ENCODE measurements around the gene ALG1. TPM values are rescaled to one million over a fixed set of nuclear protein-coding genes. Genes with fewer than 3 reads are reported as not detected.

The ALG1 gene
- total and polyA plus RNA-seq, 2 donors from 2014 or later, result 23.4 to 26.4 TPM

DNA sequence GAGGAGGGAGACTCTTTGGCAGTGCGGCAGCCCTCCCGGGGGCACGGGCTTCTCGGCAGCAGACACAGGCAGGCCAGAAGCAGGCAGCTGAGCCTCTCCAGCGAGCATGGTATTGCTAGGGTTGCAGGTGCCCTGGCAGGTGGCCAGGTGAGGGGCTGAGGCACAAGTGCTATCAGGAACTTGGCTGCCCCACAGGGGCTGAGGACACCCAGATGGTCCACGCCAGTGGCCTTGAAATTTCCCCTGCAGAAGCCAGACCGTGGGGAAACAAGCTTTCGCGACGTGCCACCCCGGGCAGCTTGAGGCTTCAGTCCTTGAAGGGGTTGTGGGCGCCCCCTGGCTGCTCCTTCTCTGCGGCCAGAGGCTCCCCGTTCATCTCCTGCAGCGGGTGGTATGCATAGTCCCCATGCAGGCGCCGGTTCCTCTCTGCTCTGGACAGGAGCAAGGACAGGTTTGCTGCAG lies 46.4 kb upstream of the ALG1 start:
- FAIRE-seq (no peak), DNase-seq (peak in 3 of 5 donors; percentile 24 to 37 (median 31))
- no peaks in the 10 kb centered on the region for H3K9me3 ChIP-seq (ENCODE audit: control insufficient read depth in 2 of 3, insufficient read depth in 1 of 3, low read length in 3 of 3)
- TF ChIP-seq, protein P1, sequence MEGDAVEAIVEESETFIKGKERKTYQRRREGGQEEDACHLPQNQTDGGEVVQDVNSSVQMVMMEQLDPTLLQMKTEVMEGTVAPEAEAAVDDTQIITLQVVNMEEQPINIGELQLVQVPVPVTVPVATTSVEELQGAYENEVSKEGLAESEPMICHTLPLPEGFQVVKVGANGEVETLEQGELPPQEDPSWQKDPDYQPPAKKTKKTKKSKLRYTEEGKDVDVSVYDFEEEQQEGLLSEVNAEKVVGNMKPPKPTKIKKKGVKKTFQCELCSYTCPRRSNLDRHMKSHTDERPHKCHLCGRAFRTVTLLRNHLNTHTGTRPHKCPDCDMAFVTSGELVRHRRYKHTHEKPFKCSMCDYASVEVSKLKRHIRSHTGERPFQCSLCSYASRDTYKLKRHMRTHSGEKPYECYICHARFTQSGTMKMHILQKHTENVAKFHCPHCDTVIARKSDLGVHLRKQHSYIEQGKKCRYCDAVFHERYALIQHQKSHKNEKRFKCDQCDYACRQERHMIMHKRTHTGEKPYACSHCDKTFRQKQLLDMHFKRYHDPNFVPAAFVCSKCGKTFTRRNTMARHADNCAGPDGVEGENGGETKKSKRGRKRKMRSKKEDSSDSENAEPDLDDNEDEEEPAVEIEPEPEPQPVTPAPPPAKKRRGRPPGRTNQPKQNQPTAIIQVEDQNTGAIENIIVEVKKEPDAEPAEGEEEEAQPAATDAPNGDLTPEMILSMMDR (IDR thresholded peaks at IDR 0.05; ENCODE audit: borderline replicate concordance, extremely low read depth, insufficient read depth), result no peak
- no peak overlapping the region for H3K27ac ChIP-seq (ENCODE audit: low read depth in 2 of 2, low read length in 2 of 2)
- intact Hi-C loops (cut with DNase I), result no loop called here
- no peaks in the 10 kb centered on the region for H3K27me3 ChIP-seq (ENCODE audit: control insufficient read depth, insufficient read depth, low read length)
- H3K4me3 ChIP-seq (ENCODE audit: low read length in 3 of 3), result no peak overlapping the region
- H3K4me1 ChIP-seq (ENCODE audit: control insufficient read depth in 2 of 3, insufficient read depth in 2 of 3, low read depth in 1 of 3, low read length in 3 of 3), result no peaks in the 10 kb centered on the region
- no peaks in the 10 kb centered on the region for H3K36me3 ChIP-seq (ENCODE audit: control insufficient read depth in 2 of 3, insufficient read depth in 3 of 3, low read length in 3 of 3)
- H3K9ac ChIP-seq (ENCODE audit: low read length in 3 of 3), result no peak overlapping the region

DNA sequence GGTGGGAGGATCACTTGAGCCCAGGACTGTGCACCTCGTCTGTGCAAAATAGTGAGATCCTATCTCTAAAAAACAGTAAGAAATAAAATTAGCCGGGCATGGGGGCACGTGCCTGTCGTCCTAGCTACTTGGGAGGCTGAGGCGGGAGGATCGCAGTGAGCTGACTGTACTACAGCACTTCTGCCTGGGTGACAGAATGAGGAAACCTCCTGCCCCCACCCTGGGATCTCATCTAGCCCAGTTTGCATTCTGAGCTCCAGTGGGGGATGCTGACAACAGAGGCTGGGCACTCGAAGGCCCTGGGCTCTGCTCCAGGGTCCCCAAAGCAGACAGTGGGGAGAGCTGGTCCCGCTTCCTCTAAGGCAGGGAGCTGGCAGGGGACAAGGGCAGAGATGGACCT lies 45.0 kb upstream of the ALG1 start:
- Histone ChIP-seq H3K4me3 (ENCODE audit: low read length in 3 of 3) (no peak overlapping the region), H3K4me1 (ENCODE audit: control insufficient read depth in 2 of 3, insufficient read depth in 2 of 3, low read depth in 1 of 3, low read length in 3 of 3) (no peaks in the 10 kb centered on the region), H3K36me3 (ENCODE audit: control insufficient read depth in 2 of 3, insufficient read depth in 3 of 3, low read length in 3 of 3) (no peaks in the 10 kb centered on the region), H3K27me3 (ENCODE audit: control insufficient read depth, insufficient read depth, low read length) (no peaks in the 10 kb centered on the region), H3K9me3 (ENCODE audit: control insufficient read depth in 2 of 3, insufficient read depth in 1 of 3, low read length in 3 of 3) (no peaks in the 10 kb centered on the region), H3K9ac (ENCODE audit: low read length in 3 of 3) (no peak overlapping the region), H3K27ac (ENCODE audit: low read depth in 2 of 2, low read length in 2 of 2) (no peak overlapping the region)
- FAIRE-seq (no peak), DNase-seq (peak in 1 of 5 donors; percentile 44)
- intact Hi-C loops (cut with DNase I), result no loop called here
- TF ChIP-seq, protein P1 (IDR thresholded peaks at IDR 0.05; ENCODE audit: borderline replicate concordance, extremely low read depth, insufficient read depth), result no peak

DNA sequence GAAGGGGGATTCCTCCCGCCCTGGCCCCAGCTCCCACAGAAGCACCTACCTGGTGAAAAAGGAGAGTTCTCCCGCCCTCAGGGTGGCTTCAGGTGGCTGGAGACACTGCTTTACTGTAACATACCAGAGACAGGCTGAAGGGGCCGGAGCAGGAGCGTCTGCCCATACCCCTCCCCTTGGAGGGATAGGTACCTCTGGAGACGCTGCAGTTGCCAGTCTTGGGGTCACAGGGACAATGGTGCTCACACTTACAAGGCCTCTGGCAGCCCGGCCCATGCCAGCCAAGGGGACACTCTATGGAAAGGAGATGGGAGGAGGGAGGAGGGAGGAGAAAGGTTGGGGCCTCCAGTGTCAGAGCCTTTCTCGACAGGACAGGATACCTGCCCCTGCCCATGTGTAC lies 44.6 kb upstream of the ALG1 start:
- intact Hi-C loops (cut with DNase I), result no loop called here
- Histone ChIP-seq H3K27ac (ENCODE audit: low read depth in 2 of 2, low read length in 2 of 2) (no peak overlapping the region), H3K27me3 (ENCODE audit: control insufficient read depth, insufficient read depth, low read length) (no peaks in the 10 kb centered on the region), H3K36me3 (ENCODE audit: control insufficient read depth in 2 of 3, insufficient read depth in 3 of 3, low read length in 3 of 3) (no peaks in the 10 kb centered on the region), H3K9me3 (ENCODE audit: control insufficient read depth in 2 of 3, insufficient read depth in 1 of 3, low read length in 3 of 3) (no peaks in the 10 kb centered on the region), H3K9ac (ENCODE audit: low read length in 3 of 3) (no peak overlapping the region), H3K4me1 (ENCODE audit: control insufficient read depth in 2 of 3, insufficient read depth in 2 of 3, low read depth in 1 of 3, low read length in 3 of 3) (no peaks in the 10 kb centered on the region), H3K4me3 (ENCODE audit: low read length in 3 of 3) (no peak overlapping the region)
- TF ChIP-seq, protein P1 (IDR thresholded peaks at IDR 0.05; ENCODE audit: borderline replicate concordance, extremely low read depth, insufficient read depth), result no peak
- peak in 1 of 5 donors; percentile 56 for DNase-seq
- no peak for FAIRE-seq

Measured in kidney (tissue), 14 donors.